Trophoblast cell (in vitro differentiated cells and primary cell): ENCODE measurements around the gene GNG5.
"Not testable (repeated sequence)": the region's sequence is repeated elsewhere in the genome, so short reads cannot be mapped to it uniquely, and the experiment has no call there.

Source experiments
- DNase-seq, 2 donors: peaks; one replicate each; pipeline ENCODE4 v3.0.0-alpha.2; 2016
- H2AFZ ChIP-seq: 2 replicates; pipeline ENCODE4 v1.6.1; 2013; ENCODE audit warnings: low read length, moderate library complexity, mild to moderate bottlenecking; ENCODE audit not compliant: insufficient read depth, poor library complexity
- H2AK5ac ChIP-seq: 2 replicates; pipeline ENCODE4 v1.6.1; 2013; ENCODE audit warnings: mild to moderate bottlenecking, low read length
- H2BK120ac ChIP-seq: 2 replicates; pipeline ENCODE4 v1.6.1; 2013; ENCODE audit warnings: low read length, mild to moderate bottlenecking, moderate library complexity; ENCODE audit not compliant: insufficient read depth, poor library complexity
- H2BK12ac ChIP-seq: 2 replicates; pipeline ENCODE4 v1.6.1; 2013; ENCODE audit warnings: mild to moderate bottlenecking, low read length, moderate library complexity
- H2BK5ac ChIP-seq: 2 replicates; pipeline ENCODE4 v1.6.1; 2013; ENCODE audit warnings: low read length, low read depth, moderate library complexity, mild to moderate bottlenecking; ENCODE audit not compliant: poor library complexity
- H3K14ac ChIP-seq: 2 replicates; pipeline ENCODE4 v1.6.1; 2013; ENCODE audit warnings: mild to moderate bottlenecking, low read length
- H3K18ac ChIP-seq: 2 replicates; pipeline ENCODE4 v1.6.1; 2013; ENCODE audit warnings: mild to moderate bottlenecking, low read length
- H3K23ac ChIP-seq: 2 replicates; pipeline ENCODE4 v1.6.1; 2013; ENCODE audit warnings: low read length
- H3K27ac ChIP-seq: 2 replicates; pipeline ENCODE4 v1.5.1; 2013; ENCODE audit warnings: low read depth, mild to moderate bottlenecking, inconsistent platforms, low read length, moderate library complexity
- H3K27me3 ChIP-seq: 2 replicates; pipeline ENCODE4 v1.6.1; 2013; ENCODE audit warnings: inconsistent platforms, mild to moderate bottlenecking, low read length, moderate library complexity; ENCODE audit not compliant: insufficient read depth
- H3K36me3 ChIP-seq, 2 experiments: 1 replicate in 1 of 2; 2 replicates in 1 of 2; pipeline ENCODE4 v1.6.1; 2013; ENCODE audit warnings: low read length in 2 of 2, mild to moderate bottlenecking in 2 of 2, moderate library complexity in 1 of 2; ENCODE audit not compliant: insufficient read depth in 2 of 2, control insufficient read depth in 1 of 2
- H3K4ac ChIP-seq: 2 replicates; pipeline ENCODE4 v1.6.1; 2013; ENCODE audit warnings: low read depth, mild to moderate bottlenecking, low read length, moderate library complexity
- H3K4me1 ChIP-seq, 2 experiments: 1 replicate in 1 of 2; 2 replicates in 1 of 2; pipeline ENCODE4 v1.6.1; 2013; ENCODE audit warnings: low read length in 2 of 2, mild to moderate bottlenecking in 2 of 2, moderate library complexity in 1 of 2; ENCODE audit not compliant: insufficient read depth in 2 of 2, control insufficient read depth in 1 of 2
- H3K4me2 ChIP-seq: 2 replicates; pipeline ENCODE4 v1.6.1; 2013; ENCODE audit warnings: inconsistent platforms, mild to moderate bottlenecking, low read length, moderate library complexity
- H3K4me3 ChIP-seq: 2 replicates; pipeline ENCODE4 v1.5.1; 2013; ENCODE audit warnings: mild to moderate bottlenecking, low read depth, low read length, inconsistent platforms
- H3K79me1 ChIP-seq: one replicate; pipeline ENCODE4 v1.6.1; 2013; ENCODE audit warnings: low read length
- H3K79me2 ChIP-seq: 2 replicates; pipeline ENCODE4 v1.6.1; 2013; ENCODE audit warnings: low read length, mild to moderate bottlenecking; ENCODE audit not compliant: control insufficient read depth, insufficient read depth, poor library complexity
- H3K9ac ChIP-seq: 2 replicates; pipeline ENCODE4 v1.6.1; 2013; ENCODE audit warnings: mild to moderate bottlenecking, low read length
- H3K9me3 ChIP-seq: 2 replicates; pipeline ENCODE4 v1.6.1; 2013; ENCODE audit warnings: low read depth, mild to moderate bottlenecking, control low read depth, inconsistent platforms, low read length; ENCODE audit not compliant: insufficient read depth
- H4K12ac ChIP-seq: 2 replicates; pipeline ENCODE4 v1.6.1; 2013; ENCODE audit warnings: low read depth, mild to moderate bottlenecking, low read length, moderate library complexity
- H4K8ac ChIP-seq: 2 replicates; pipeline ENCODE4 v1.6.1; 2013; ENCODE audit warnings: low read depth, mild to moderate bottlenecking, low read length, moderate library complexity
- H4K91ac ChIP-seq: one replicate; pipeline ENCODE4 v1.6.1; 2013; ENCODE audit warnings: low read depth, mild to moderate bottlenecking, low read length, moderate library complexity
- WGBS: extraction: QIAGEN DNeasy Blood & Tissue Kit; methylation state at CpG from one replicate; pipeline ENCODE4 v1.1.7; 2013; ENCODE audit warnings: missing lambda C conversion rate; ENCODE audit not compliant: insufficient read length, insufficient coverage; ENCODE audit errors: extremely low coverage; 5-methylcytosine and 5-hydroxymethylcytosine counted together

The GNG5 gene

GRCh38 chr1:84510165-84510564 lies 3.8 kb upstream of the GNG5 start:
- H3K79me2 ChIP-seq = peaks cover 6% of the 10 kb centered on the region

DNA sequence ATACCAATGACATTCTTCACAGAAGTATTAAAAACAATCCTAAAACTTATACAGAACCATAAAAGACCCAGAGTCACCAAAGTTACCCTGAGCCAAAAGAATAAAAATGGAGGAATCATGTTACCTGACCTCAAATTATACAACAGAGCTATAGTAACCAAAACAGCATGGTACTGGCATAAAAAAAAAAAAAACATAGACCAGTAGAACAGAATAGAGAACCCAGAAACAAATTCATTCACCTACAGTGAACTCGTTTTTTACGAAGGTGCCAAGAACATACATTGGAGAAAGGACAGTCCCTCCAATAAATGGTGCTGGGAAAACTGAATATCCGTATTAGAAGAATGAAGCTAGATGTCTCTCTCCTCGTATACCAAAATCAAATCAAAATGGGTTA lies 2.6 kb upstream of the GNG5 start:
- Histone ChIP-seq H4K8ac (no peak overlapping the region), H2AFZ (no peak overlapping the region), H3K27ac (no peak overlapping the region), H3K9ac (no peak overlapping the region), H4K91ac (no peak overlapping the region), H3K4me3 (no peak overlapping the region), H3K9me3 (no peaks in the 10 kb centered on the region), H3K4me1 (peaks cover 0 to 3% of the 10 kb centered on the region in 2 experiments), H2BK5ac (no peak overlapping the region), H3K27me3 (no peaks in the 10 kb centered on the region), H2BK12ac (no peak overlapping the region), H3K79me1 (peaks cover 14% of the 10 kb centered on the region), H3K36me3 (no peaks in the 10 kb centered on the region), H3K79me2 (peaks cover 9% of the 10 kb centered on the region), H2AK5ac (no peak overlapping the region), H3K23ac (no peak overlapping the region), H3K18ac (no peak overlapping the region), H2BK120ac (no peak overlapping the region), H3K14ac (no peak overlapping the region), H3K4me2 (no peak overlapping the region), H3K4ac (no peak overlapping the region), H4K12ac (no peak overlapping the region)
- DNase-seq = no peak
- WGBS = no CpG with 5 or more reads among the region's 4 CpGs

More at GRCh38 chr1:84510165-84510564, 3.8 kb upstream of the GNG5 start:
- Histone ChIP-seq H2BK5ac (no peak overlapping the region), H3K27me3 (no peaks in the 10 kb centered on the region), H4K8ac (no peak overlapping the region), H3K23ac (no peak overlapping the region), H2BK12ac (no peak overlapping the region), H3K9me3 (no peaks in the 10 kb centered on the region), H3K4ac (no peak overlapping the region), H3K18ac (no peak overlapping the region), H2AFZ (no peak overlapping the region), H3K4me1 (no peaks in the 10 kb centered on the region), H3K27ac (no peak overlapping the region), H3K4me2 (no peak overlapping the region), H4K91ac (no peak overlapping the region), H3K14ac (no peak overlapping the region), H4K12ac (no peak overlapping the region), H3K9ac (no peak overlapping the region), H3K36me3 (no peaks in the 10 kb centered on the region), H2AK5ac (no peak overlapping the region), H3K4me3 (no peak overlapping the region), H3K79me1 (peaks cover 10% of the 10 kb centered on the region), H2BK120ac (no peak overlapping the region)
- DNase-seq = no peak
- no CpG with 5 or more reads among the region's 2 CpGs for WGBS

- Histone ChIP-seq H2BK12ac (no peak overlapping the region), H3K9me3 (no peaks in the 10 kb centered on the region), H2AFZ (no peak overlapping the region), H3K79me2 (peaks cover 9% of the 10 kb centered on the region), H3K27ac (no peak overlapping the region), H4K12ac (no peak overlapping the region), H3K4ac (no peak overlapping the region), H3K4me3 (no peak overlapping the region), H2BK120ac (no peak overlapping the region), H3K4me2 (no peak overlapping the region), H2AK5ac (no peak overlapping the region), H3K79me1 (peaks cover 14% of the 10 kb centered on the region), H3K14ac (no peak overlapping the region), H2BK5ac (no peak overlapping the region), H3K4me1 (peaks cover 4 to 7% of the 10 kb centered on the region in 2 experiments), H3K23ac (no peak overlapping the region), H4K91ac (no peak overlapping the region), H3K18ac (no peak overlapping the region), H3K36me3 (no peaks in the 10 kb centered on the region), H4K8ac (no peak overlapping the region), H3K9ac (no peak overlapping the region), H3K27me3 (no peaks in the 10 kb centered on the region)
- WGBS = no CpG with 5 or more reads among the region's 1 CpG
- DNase-seq = no peak
These were observed 2.1 kb upstream of the GNG5 start for GRCh38 chr1:84508510-84508909.

DNA sequence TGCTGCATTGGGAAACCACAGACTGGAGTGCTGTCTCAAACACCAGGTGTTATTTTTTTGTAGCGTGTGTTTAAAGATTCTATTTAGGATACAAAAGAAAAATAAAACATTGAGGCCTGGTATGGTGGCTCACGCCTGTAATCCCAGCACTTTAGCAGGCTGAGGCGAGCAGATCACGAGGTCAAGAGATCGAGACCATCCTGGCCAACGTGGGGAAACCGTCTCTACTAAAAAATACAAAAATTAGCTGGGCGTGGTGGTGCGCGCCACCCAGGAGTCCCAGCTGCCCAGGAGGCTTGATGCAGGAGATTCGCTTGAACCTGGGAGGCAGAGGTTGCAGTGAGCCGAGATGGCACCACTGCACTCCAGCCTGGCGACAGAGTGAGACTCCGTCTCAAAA lies 1.5 kb upstream of the GNG5 start:
- H3K79me1 ChIP-seq = peaks cover 14% of the 10 kb centered on the region
- H3K27ac ChIP-seq, H4K8ac ChIP-seq, H3K18ac ChIP-seq, H3K9ac ChIP-seq, H3K14ac ChIP-seq, H3K4me3 ChIP-seq, H2BK5ac ChIP-seq, H2BK12ac ChIP-seq, H2AK5ac ChIP-seq, H3K27me3 ChIP-seq, H3K4ac ChIP-seq, H3K4me2 ChIP-seq, H4K91ac ChIP-seq, H3K4me1 ChIP-seq, H3K36me3 ChIP-seq, H3K23ac ChIP-seq, H3K79me2 ChIP-seq, DNase-seq, H2BK120ac ChIP-seq, H3K9me3 ChIP-seq, H2AFZ ChIP-seq, H4K12ac ChIP-seq: not testable (repeated sequence)
- WGBS = no CpG with 5 or more reads among the region's 14 CpGs
